NK-92 (cell line): Measurements from ENCODE around the gene FAM110D.

Source experiments
- DNase-seq: peaks from one replicate; lab custom pipeline; 2025; ENCODE audit not compliant: unreplicated experiment; lab: John Stamatoyannopoulos, UW

Gene FAM110D

DNA sequence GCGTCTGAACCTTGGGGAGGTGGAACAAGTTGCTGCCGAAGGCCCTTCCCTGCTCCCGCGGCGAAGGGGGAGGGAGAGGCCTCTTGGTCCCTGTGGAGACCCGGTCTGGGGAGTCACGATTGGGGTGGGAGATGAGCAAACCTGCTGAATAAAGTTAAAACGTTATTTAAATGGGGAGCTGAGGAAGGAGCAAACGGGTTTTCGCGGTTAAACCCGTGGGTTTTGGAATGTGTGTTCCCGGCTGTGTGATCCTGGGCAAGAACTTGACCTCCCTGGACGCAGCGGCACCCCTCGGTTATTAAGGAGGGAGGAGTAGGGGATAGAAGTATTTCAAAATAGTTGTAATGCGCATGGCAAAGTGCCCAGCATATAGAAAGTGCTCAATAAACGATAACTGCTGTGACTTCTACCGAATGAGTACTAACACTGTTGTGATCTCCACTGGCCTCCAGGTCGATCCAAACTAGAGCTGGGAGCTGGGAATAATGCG lies 3.4 kb downstream of the FAM110D start:
- DNase-seq = no peak

DNA sequence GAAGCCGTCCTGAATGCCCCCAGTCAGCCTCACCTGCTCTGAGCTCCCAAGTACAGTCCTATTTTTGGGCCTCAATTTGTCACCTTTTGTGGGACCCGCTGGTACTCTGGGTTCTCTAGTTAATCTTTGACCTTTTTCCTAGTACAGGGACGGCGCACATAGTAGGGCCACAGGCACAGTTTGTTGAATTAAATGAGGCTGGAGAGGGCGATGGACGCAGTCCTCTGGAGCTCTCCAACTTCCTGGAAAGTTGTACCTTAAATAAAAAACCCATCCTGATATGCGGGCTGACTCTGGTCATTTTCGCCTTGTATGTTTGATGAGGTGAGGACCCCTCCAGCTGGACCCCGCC lies 4.8 kb downstream of the FAM110D start:
- DNase-seq = no peak

GRCh38 chr1:26164036-26164860 lies 5.4 kb downstream of the FAM110D start:
- DNase-seq = no peak

DNA sequence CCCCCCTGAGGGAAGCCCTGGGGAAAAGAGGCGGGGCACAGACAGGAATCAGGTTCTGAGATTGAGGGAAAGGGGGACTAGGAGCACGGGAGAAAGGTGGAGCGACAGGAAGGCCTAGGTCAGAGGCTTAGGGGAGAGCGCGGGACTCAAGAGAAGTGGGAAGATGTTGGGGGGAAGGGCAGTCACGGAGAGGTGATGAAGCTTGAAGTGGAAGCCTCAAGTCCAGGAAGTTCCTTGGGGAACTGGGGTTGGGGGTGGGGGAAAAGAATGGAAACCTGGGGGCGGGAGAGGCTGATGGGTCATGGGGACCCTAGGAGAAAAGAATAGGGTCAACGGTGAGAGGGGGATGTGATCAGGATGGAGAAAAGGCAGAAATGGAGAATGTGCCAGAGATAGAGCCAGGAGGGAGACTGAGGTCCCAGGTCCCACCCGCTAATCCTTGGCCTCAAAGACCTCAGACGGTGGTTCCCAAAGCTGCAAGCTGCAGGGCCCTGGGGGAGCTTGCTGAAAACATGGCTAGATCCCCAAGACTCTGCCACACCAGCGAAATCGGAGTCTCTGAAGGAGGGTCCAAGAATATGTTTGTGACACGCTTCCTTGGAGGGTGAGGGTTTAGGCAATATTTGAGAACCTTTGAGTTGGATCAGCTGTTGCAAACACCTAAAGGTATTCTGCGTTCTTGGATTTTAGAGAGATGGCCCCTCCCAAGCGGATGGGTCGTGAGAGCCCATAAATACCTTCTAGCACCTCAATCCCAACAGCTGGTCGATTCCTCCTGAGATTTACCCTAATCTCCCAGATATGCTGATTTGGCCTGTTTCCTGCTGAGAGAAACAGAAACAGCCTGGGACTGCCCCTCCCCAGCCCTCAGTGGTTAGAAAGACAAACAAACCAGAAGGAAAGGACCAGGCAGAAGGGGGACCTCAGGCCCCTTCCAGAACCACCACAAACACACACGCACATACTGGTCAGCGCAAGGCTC lies 6.3 kb downstream of the FAM110D start:
- no peak for DNase-seq

DNA sequence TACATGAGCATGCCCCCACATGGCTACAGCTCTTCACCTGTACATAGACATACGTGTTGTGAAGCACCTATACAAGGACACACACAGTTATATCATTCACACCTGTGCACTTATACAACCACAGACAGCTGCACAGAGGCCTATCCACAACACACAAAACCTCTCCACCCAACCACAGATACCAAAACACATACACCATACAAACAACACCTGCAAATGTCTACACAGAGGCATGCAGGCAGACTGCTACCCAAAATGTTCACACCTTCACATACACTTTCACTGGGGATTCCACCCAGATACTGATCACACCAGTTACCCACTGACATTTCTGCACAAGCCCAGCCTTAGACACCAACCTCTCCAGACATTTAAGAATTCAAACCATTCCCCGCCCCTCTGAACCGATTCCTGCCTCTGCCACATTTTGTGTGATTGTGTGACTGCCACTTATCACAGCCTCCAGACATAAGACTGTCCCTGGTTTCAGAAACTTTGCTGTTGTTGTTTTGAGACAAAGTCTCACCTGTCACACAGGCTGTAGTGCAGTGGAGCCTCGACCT lies 7.9 kb downstream of the FAM110D start:
- no peak for DNase-seq

- DNase-seq = no peak
Measured at GRCh38 chr1:26168410-26169197, 9.7 kb downstream of the FAM110D start, which contains the start of gene C1orf232. TSS of gene C1orf232 (minus strand) at chr1:26168963. CDS start at chr1:26168499, 464 bp downstream.

DNA sequence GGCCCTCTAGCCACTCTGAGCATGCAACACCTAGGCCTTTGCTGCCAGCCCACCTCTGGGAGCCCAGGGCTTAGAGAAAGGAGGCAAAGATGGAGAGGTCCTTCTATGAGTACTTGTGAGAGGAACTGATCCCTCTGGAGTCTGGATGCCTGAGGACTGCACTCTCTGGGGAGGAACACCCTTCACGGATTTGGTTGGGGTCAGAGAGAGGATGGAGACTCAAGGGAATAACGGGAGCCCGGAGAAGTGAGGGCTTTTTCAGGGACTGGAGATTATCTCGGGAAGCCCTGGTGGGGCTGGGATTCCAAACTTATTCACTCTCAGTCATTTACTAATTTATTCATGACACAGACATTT lies 10.3 kb downstream of the FAM110D start:
- DNase-seq = no peak

GRCh38 chr1:26169669-26170471 lies 11.0 kb downstream of the FAM110D start, which contains the start of gene ZNF593:
TSS of gene ZNF593 (plus strand) at chr1:26169908. CDS start at chr1:26169984, 76 bp downstream.
- DNase-seq = no peak

GRCh38 chr1:26170472-26170821 lies 11.6 kb downstream of the FAM110D start:
- no peak for DNase-seq

GRCh38 chr1:26171084-26172072 lies 12.5 kb downstream of the FAM110D start, which contains the start of gene ZNF593OS:
TSS of gene ZNF593OS (minus strand) at chr1:26171832. CDS start at chr1:26171661, 171 bp downstream.
- DNase-seq = no peak

GRCh38 chr1:26175346-26175745 lies 16.5 kb downstream of the FAM110D start:
- DNase-seq = no peak

GRCh38 chr1:26177182-26177684 lies 18.4 kb downstream of the FAM110D start, which contains the start of gene CNKSR1:
TSS of gene CNKSR1 (plus strand) at chr1:26177491. CDS start at chr1:26177548, 57 bp downstream.
- DNase-seq = no peak

GRCh38 chr1:26180010-26180506 lies 21.2 kb downstream of the FAM110D start:
- DNase-seq = no peak

DNA sequence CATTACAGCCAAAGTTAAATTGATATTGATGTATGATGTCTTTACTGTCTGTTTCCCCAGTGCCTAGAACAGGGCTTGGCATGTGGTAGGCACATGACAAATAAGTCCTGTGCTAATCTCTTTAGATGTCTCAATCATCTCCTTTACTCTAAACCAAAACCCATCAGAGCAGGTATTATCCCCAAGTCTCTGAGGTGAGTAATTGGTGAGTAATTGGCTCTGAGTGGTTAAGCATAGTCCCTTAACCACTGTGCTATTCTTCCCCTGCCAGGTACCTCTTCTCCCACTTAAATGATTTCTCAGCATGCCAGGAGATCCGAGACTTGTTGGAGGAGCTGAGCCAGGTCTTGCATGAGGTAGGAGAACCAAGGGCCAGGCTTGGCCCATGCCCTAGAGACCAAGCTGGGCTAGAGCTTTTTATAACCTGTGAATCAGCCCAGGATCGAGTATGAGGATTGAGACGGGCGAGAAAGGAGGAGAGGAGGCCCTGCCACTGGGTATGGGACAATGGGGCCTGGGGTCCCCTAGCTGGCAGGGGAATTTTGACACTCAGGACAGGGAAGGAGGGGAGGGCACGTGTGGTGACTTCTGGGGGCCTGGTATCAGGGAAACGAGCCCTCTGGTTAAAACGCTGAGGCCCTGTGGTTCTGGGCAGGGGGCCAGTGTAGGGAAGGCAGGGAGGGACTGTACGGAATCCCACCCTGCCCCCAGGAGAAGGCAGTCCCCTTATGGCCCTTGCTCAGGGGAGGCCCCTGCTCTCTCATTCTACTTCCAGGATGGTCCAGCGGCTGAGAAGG lies 22.9 kb downstream of the FAM110D start:
- DNase-seq = no peak

DNA sequence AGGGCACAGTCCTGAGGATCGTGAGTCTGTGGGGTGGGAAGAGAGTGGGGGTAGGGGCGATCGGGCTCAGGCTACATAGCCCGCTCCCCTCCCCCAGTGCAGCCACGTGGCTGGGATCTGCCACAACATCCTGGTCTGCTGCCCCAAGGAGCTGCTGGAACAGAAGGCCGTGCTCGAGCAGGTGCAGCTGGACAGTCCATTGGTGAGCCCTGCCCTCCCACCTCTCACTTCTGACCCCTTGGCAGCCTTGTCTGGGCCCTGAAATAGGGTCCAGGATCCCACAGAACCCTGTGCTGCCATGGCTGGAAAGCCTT lies 23.5 kb downstream of the FAM110D start:
- no peak for DNase-seq

DNA sequence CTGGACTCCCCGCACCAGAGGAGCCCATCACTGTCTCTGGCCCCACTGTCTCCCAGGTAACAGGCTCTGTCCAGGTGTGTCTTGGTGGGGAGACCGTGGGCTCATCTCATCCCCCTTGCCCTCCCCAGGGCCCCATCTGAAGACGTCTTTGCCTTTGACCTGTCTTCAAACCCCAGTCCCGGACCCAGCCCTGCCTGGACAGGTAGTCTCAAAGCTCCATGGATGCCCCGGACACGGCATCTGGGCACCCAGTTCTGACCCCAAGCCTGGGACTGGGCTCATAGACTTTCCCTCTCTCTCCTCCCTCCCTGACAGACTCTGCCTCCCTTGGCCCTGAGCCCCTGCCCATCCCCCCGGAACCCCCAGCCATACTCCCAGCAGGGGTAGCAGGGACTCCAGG lies 25.2 kb downstream of the FAM110D start:
- DNase-seq = no peak

DNA sequence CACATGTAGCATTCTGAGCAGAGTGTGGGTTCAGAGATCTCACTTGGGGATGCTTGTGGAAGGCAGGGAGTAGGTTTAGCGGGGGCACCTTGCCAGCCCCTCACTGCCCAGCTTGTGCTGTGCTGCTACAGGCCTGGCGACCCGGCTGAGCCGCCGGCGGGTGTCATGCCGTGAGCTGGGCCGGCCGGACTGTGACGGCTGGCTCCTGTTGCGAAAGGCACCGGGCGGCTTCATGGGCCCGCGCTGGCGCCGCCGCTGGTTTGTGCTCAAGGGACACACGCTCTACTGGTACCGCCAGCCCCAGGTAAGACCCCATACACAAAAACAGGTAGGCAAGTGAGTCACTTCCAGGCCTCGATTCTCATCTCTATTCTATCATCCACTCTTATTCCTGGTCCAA lies 26.0 kb downstream of the FAM110D start:
- DNase-seq = no peak
